Measurements from ENCODE around the gene FBXO22.

GRCh38 chr15:75924576-75924975, 20.9 kb downstream of the FBXO22 start:
- TF ChIP-seq POLR2A (IDR thresholded peaks at IDR 0.05; ENCODE audit: extremely low read depth, insufficient read length) (no peak), MYC (IDR thresholded peaks at IDR 0.05; ENCODE audit: low read depth, low read length) (no peak)
- TF ChIP-seq, protein P1, sequence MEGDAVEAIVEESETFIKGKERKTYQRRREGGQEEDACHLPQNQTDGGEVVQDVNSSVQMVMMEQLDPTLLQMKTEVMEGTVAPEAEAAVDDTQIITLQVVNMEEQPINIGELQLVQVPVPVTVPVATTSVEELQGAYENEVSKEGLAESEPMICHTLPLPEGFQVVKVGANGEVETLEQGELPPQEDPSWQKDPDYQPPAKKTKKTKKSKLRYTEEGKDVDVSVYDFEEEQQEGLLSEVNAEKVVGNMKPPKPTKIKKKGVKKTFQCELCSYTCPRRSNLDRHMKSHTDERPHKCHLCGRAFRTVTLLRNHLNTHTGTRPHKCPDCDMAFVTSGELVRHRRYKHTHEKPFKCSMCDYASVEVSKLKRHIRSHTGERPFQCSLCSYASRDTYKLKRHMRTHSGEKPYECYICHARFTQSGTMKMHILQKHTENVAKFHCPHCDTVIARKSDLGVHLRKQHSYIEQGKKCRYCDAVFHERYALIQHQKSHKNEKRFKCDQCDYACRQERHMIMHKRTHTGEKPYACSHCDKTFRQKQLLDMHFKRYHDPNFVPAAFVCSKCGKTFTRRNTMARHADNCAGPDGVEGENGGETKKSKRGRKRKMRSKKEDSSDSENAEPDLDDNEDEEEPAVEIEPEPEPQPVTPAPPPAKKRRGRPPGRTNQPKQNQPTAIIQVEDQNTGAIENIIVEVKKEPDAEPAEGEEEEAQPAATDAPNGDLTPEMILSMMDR (IDR thresholded peaks at IDR 0.05; ENCODE audit: low read depth, low read length): no peak
- TF ChIP-seq, protein P2, sequence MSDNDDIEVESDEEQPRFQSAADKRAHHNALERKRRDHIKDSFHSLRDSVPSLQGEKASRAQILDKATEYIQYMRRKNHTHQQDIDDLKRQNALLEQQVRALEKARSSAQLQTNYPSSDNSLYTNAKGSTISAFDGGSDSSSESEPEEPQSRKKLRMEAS (IDR thresholded peaks at IDR 0.05; ENCODE audit: low read depth, low read length): no peak

Measured in NB4 (cell line).